ENCODE results near the gene WSB1. TPM values are rescaled to one million over a fixed set of nuclear protein-coding genes. Genes with fewer than 3 reads are reported as not detected.

WSB1 gene
- total RNA-seq, 2 donors from 2014 or later: 206 to 227 TPM

Small RNAs within 50 kb of the gene (microRNA-seq; reads per million reads assigned to microRNA genes)
- gene MIR4522 (ENCODE audit: borderline microRNAs expressed in 2 of 2): 0 reads per million in 2 donors

Other genes with a start within 250 kb of the WSB1 start
- 10 to 100 TPM; 30.3 to 35.5 TPM for gene KSR1, start 162.3 kb downstream of the WSB1 start, total RNA-seq

Measured in posterior vena cava (tissue), 2 donors.